Skeletal muscle cell (primary cell): ENCODE data around the gene PCDHB14.
"Not testable (repeated sequence)": the region's sequence is repeated elsewhere in the genome, so short reads cannot be mapped to it uniquely, and the experiment has no call there.

Experiments used
- DNase-seq: peaks from one replicate; pipeline ENCODE4 v3.0.0-alpha.2; 2010; ENCODE audit warnings: low read depth
- H3K4me3 ChIP-seq: 2 replicates; pipeline ENCODE4 v1.5.1; 2011; ENCODE audit warnings: low read depth, mild to moderate bottlenecking, control low read depth, low read length, moderate library complexity

Gene PCDHB14

DNA sequence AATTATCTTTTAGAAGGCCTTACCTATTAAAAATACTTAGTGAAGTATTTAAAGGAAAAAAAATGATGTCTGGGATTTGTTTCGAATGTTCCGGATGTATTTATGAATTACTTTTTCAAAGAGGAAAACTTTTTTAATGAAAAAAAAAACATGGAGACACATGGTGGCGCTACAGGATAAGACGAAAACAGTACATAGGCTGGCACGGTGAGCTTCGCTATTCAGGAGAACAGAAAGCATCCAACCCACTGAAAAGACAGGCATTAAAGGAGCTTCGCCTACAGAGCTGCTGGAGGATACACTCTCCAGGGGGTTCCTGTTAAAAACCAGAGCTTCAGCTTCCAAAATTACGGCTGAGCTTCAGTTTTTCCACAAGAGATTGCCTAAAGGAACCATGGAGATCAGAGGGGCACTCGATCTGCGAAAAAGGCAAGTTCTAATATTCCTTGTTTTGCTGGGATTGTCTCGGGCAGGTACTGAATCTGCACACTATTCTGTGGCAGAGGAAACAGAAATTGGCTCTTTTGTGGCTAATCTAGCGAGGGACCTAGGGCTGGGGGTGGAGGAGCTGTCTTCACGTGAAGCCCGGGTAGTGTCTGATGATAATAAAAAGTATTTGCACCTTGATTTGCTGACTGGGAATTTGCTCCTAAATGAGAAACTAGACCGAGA lies at the start of gene PCDHB14:
Gene PCDHB14, plus strand, starts transcription at position 232 of the 672 bp plus-strand sequence. Its CDS starts 163 bp downstream, at position 395.
- H3K4me3 ChIP-seq = peak within 1 kb of the TSS; percentile 34
- no peak for DNase-seq

DNA sequence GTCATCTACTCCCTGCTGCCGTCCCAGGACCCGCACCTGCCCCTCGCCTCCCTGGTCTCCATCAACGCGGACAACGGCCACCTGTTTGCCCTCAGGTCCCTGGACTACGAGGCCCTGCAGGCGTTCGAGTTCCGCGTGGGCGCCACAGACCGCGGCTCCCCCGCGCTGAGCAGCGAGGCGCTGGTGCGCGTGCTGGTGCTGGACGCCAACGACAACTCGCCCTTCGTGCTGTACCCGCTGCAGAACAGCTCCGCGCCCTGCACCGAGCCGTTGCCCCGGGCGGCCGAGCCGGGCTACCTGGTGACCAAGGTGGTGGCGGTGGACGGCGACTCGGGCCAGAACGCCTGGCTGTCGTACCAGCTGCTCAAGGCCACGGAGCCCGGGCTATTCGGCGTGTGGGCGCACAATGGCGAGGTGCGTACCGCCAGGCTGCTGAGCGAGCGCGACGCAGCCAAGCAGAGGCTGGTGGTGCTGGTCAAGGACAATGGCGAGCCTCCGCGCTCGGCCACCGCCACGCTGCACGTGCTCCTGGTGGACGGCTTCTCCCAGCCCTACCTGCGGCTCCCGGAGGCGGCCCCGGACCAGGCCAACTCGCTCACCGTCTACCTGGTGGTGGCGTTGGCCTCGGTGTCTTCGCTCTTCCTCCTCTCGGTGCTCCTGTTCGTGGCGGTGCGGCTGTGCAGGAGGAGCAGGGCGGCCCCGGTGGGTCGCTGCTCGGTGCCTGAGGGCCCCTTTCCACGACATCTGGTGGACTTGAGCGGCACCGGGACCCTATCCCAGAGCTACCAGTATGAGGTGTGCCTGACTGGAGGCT lies 48.6 kb upstream of the PCDHB14 start:
- DNase-seq, H3K4me3 ChIP-seq: not testable (repeated sequence)

DNA sequence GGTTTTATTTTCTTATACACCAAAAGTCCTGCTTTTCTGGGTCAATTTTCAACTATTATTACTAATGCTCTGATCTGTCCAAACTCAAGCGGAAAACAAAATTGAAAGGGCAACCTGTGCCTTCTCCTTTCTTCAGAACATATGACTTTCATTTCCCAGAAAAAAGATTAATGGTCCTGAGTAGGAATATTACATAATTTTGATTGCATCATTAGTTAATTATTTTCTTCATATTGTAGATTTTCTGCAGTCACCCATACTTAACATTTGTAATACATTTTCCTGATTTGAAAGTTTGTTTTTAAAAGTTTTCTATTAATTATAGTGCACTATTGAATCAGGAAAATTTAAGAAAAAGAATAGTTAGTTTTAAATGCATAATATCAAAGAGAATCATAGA lies 47.2 kb upstream of the PCDHB14 start:
- DNase-seq = no peak
- H3K4me3 ChIP-seq = no peak overlapping the region

DNA sequence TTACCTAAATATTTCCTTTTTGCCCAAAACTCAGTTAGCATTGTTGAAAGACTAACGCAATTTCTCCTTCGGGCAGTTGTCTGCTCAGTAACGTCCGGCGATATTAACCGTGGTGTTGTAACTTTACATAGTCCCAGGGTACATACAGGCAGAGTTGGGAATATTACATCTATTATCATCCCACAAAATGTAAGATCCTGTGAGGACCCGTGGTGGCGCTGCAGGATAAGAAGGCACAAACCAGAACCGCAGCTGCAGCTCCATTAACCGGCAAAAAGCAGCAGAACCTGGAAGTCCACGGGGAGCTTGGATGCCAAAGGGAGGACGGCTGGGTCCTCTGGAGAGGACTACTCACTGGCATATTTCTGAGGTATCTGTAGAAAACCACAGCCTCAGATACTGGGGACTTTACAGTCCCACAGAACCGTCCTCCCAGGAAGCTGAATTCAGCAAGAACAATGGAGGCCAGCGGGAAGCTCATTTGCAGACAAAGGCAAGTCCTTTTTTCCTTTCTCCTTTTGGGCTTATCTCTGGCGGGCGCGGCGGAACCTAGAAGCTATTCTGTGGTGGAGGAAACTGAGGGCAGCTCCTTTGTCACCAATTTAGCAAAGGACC lies 45.5 kb upstream of the PCDHB14 start, which contains the start of gene PCDHB8:
Gene PCDHB8, plus strand, starts transcription at position 214 of the 615 bp plus-strand sequence. Its CDS starts 245 bp downstream, at position 459.
- H3K4me3 ChIP-seq, DNase-seq: not testable (repeated sequence)

DNA sequence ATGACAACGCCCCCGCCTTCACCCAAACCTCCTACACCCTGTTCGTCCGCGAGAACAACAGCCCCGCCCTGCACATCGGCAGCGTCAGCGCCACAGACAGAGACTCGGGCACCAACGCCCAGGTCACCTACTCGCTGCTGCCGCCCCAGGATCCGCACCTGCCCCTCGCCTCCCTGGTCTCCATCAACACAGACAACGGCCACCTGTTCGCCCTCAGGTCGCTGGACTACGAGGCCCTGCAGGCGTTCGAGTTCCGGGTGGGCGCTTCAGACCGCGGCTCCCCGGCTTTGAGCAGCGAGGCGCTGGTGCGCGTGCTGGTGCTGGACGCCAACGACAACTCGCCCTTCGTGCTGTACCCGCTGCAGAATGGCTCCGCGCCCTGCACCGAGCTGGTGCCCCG lies 43.8 kb upstream of the PCDHB14 start:
- not testable (repeated sequence) for DNase-seq, H3K4me3 ChIP-seq

DNA sequence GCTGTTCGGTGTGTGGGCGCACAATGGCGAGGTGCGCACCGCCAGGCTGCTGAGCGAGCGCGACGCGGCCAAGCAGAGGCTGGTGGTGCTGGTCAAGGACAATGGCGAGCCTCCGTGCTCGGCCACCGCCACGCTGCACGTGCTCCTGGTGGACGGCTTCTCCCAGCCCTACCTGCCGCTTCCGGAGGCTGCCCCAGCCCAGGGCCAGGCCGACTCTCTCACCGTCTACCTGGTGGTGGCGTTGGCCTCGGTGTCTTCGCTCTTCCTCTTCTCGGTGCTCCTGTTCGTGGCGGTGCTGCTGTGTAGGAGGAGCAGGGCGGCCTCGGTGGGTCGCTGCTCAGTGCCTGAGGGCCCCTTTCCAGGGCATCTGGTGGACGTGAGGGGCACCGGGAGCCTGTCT lies 43.3 kb upstream of the PCDHB14 start:
- not testable (repeated sequence) for DNase-seq, H3K4me3 ChIP-seq

DNA sequence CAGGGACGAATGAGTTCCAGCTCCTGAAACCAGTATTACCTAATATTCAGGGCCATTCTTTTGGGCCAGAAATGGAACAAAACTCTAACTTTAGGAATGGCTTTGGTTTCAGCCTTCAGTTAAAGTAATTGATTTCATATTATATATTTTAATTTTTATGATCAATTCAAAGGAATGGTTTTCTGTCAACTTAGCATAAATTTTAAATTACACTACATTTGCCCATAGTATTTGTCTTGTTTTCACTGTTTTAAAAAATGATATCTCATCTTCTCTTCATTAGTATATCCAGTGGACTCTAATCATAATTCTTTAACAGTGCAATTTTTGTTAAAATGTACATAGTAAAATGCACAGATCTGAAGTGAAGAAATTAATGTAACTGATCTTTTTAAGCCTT lies 42.8 kb upstream of the PCDHB14 start:
- no peak for DNase-seq
- no peak overlapping the region for H3K4me3 ChIP-seq

DNA sequence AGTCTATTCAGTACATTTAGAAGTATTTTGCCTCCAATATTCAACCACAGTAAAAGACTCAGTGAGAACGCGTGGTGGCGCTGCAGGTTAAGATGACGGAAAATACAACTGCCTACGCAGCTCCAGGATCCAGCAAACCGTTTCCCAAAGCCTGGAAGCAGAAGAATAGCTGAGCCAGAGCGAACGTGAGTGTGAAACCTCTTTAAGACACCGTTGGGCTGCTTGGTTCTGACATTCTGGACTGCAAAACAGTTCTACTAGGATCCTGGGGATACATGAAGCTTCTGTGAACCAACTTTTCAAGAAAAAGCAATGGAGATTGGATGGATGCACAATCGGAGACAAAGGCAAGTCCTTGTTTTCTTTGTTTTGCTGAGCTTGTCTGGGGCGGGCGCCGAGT lies 40.9 kb upstream of the PCDHB14 start, which contains the start of gene PCDHB16:
Gene PCDHB16, plus strand, starts transcription at position 140 of the 400 bp plus-strand sequence. Its CDS starts 173 bp downstream, at position 313.
- H3K4me3 ChIP-seq = peak within 1 kb of the TSS; percentile 23

DNA sequence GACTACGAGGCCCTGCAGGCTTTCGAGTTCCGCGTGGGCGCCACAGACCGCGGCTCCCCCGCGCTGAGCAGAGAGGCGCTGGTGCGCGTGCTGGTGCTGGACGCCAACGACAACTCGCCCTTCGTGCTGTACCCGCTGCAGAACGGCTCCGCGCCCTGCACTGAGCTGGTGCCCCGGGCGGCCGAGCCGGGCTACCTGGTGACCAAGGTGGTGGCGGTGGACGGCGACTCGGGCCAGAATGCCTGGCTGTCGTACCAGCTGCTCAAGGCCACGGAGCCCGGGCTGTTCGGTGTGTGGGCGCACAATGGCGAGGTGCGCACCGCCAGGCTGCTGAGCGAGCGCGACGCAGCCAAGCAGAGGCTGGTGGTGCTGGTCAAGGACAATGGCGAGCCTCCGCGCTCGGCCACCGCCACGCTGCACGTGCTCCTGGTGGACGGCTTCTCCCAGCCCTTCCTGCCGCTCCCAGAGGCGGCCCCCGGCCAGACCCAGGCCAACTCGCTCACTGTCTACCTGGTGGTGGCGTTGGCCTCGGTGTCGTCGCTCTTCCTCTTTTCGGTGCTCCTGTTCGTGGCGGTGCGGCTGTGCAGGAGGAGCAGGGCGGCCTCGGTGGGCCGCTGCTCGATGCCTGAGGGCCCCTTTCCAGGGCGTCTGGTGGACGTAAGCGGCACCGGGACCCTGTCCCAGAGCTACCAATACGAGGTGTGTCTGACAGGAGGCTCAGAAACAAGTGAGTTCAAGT lies 38.9 kb upstream of the PCDHB14 start:
- H3K4me3 ChIP-seq, DNase-seq: not testable (repeated sequence)

More for the DNA sequence above, 40.9 kb upstream of the PCDHB14 start, which contains the start of gene PCDHB16:
- DNase-seq = no peak

DNA sequence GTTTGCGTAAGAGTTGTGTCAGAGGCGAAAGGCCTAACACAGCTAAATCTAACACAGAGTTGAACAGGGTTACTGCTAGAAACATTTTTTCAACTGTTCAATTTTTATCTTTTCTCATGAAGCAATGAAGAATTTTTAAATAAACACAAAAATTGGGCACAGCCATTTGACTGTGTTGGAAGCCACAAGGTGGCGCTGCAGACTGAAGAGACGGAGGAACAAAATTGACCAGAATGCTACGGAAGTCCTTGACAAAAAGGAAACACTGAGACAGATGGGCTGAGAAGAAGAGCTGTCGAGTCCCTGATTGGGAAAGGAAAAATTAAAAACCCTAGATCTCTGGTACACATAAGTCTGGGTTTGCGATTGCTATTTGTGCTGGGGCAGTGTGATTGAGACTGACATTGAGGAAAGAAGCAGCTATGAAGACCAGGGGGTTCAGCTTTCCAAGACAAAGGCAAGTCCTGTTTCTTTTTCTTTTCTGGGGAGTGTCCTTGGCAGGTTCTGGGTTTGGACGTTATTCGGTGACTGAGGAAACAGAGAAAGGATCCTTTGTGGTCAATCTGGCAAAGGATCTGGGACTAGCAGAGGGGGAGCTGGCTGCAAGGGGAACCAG lies 36.1 kb upstream of the PCDHB14 start, which contains the start of gene PCDHB9:
Gene PCDHB9, plus strand, starts transcription at position 265 of the 616 bp plus-strand sequence. Its CDS starts 158 bp downstream, at position 423.
- no peak for DNase-seq
- H3K4me3 ChIP-seq = no peak within 1 kb of the TSS

DNA sequence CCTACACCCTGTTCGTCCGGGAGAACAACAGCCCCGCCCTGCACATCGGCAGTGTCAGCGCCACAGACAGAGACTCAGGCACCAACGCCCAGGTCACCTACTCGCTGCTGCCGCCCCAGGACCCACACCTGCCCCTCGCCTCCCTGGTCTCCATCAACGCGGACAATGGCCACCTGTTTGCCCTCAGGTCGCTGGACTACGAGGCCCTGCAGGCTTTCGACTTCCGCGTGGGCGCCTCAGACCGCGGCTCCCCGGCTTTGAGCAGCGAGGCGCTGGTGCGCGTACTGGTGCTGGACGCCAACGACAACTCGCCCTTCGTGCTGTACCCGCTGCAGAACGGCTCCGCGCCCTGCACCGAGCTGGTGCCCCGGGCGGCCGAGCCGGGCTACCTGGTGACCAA lies 34.5 kb upstream of the PCDHB14 start:
- H3K4me3 ChIP-seq, DNase-seq: not testable (repeated sequence)

DNA sequence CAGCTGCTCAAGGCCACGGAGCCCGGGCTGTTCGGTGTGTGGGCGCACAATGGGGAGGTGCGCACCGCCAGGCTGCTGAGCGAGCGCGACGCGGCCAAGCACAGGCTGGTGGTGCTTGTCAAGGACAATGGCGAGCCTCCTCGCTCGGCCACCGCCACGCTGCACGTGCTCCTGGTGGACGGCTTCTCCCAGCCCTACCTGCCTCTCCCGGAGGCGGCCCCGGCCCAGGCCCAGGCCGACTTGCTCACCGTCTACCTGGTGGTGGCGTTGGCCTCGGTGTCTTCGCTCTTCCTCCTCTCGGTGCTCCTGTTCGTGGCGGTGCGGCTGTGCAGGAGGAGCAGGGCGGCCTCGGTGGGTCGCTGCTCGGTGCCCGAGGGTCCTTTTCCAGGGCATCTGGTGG lies 34.0 kb upstream of the PCDHB14 start:
- not testable (repeated sequence) for DNase-seq, H3K4me3 ChIP-seq

DNA sequence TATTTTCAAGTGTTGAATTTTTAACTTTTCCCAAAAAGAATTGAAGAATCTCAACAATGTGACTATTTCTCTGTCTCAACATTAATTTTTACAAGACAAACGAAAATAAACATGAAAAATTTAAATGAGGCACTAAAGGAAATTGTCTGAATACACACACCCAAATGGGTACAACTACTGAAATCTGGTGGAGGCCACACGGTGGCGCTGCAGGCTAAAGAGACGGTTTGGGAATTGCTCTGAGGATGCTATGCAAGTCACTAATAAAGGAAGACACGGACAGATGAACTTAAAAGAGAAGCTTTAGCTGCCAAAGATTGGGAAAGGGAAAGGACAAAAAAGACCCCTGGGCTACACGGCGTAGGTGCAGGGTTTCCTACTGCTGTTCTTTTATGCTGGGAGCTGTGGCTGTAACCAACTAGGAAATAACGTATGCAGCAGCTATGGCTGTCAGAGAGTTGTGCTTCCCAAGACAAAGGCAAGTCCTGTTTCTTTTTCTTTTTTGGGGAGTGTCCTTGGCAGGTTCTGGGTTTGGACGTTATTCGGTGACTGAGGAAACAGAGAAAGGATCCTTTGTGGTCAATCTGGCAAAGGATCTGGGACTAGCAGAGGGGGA lies 30.9 kb upstream of the PCDHB14 start, which contains the start of gene PCDHB10:
Gene PCDHB10, plus strand, starts transcription at position 244 of the 616 bp plus-strand sequence. Its CDS starts 200 bp downstream, at position 444.
- no peak for DNase-seq

DNA sequence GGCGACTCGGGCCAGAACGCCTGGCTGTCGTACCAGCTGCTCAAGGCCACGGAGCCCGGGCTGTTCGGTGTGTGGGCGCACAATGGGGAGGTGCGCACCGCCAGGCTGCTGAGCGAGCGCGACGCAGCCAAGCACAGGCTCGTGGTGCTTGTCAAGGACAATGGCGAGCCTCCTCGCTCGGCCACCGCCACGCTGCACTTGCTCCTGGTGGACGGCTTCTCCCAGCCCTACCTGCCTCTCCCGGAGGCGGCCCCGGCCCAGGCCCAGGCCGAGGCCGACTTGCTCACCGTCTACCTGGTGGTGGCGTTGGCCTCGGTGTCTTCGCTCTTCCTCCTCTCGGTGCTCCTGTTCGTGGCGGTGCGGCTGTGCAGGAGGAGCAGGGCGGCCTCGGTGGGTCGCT lies 28.8 kb upstream of the PCDHB14 start:
- DNase-seq, H3K4me3 ChIP-seq: not testable (repeated sequence)

More for the DNA sequence above, 30.9 kb upstream of the PCDHB14 start, which contains the start of gene PCDHB10:
- H3K4me3 ChIP-seq = peak within 1 kb of the TSS; percentile 17

DNA sequence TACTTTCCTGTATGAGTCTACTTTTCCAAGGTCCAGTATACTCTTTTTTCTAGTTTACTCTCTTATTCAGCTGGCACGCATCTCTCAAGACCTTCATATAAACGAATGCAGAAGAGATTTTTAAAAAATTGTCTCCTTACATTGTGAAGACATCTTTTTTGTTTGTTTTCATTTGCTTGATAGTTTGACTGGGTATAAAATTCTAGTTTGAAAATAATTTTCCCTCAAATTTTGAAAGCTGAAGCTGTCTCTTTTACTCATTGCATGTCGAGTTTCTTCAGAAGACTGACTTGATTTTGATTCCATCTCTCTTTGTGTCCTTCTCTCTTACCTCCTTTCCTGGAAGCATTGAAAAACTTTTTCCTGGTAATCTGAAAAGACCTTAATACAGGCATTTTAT lies 26.8 kb upstream of the PCDHB14 start:
- DNase-seq = no peak
- H3K4me3 ChIP-seq = no peak overlapping the region

DNA sequence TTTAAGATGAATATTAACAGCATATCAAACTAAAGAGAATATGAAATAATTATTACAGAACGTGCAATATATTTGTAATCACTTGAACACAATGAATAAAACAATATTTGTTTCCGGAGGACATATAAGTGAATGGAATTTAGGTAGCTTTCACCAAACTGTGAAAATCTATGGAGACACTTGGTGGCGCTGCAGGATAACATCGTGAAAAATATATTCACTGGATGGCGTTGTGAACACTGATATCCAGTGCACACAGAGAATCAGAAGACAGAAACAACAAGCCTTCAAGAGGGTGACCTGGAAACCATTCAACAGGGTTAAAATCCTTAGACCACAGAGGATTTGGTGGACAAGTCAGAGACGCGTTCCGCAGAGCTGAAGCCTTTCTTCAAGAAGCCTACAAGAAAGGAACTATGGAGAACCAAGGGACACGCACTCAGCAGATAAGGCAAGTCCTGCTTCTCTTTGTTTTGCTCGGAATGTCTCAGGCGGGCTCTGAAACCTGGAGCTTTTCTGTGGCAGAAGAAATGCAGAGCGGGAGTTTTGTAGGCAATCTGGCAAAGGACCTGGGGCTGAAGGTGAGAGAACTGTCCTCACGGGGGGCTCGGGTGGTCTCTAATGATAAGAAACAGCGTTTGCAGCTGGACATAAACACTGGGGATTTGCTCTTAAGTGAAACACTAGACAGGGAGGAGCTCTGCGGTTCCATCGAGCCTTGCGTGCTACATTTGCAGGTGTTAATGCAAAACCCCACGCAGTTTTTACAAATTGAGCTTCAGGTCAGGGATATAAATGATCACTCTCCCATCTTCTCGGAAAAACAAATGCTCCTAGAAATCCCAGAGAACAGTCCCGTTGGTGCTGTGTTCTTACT lies 23.5 kb upstream of the PCDHB14 start, which contains the start of gene PCDHB11:
Gene PCDHB11, plus strand, starts transcription at position 269 of the 877 bp plus-strand sequence. Its CDS starts 148 bp downstream, at position 417.
- no peak for DNase-seq
- H3K4me3 ChIP-seq = no peak within 1 kb of the TSS

DNA sequence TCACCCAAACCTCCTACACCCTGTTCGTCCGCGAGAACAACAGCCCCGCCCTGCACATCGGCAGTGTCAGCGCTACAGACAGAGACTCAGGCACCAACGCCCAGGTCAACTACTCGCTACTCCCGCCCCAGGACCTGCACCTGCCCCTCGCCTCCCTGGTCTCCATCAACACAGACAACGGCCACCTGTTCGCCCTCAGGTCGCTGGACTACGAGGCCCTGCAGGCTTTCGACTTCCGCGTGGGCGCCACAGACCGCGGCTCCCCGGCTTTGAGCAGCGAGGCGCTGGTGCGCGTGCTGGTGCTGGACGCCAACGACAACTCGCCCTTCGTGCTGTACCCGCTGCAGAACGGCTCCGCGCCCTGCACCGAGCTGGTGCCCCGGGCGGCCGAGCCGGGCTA lies 22.0 kb upstream of the PCDHB14 start:
- not testable (repeated sequence) for H3K4me3 ChIP-seq, DNase-seq
